HepG2 (cell line): Measurements from ENCODE around the gene IGF2BP3. TPM values are rescaled to one million over a fixed set of nuclear protein-coding genes. Genes with fewer than 3 reads are reported as not detected.

Experiments
- NFKBIZ ChIP-seq: IDR thresholded peaks from 2 replicates; pipeline ENCODE4 v1.6.1; 2018; ENCODE audit warnings: missing genetic modification reagents, missing compliant biosample characterization
- RBFOX2 ChIP-seq: fragments of 200-400 bp; formaldehyde crosslinking; IDR thresholded peaks from 2 replicates; pipeline ENCODE4 v1.6.1; 2017; ENCODE audit warnings: low read depth, mild to moderate bottlenecking, low read length
- SALL1 ChIP-seq: sonication (generic); formaldehyde crosslinking; IDR thresholded peaks from 2 replicates; pipeline ENCODE4 v1.8.0; 2022; ENCODE audit warnings: mild to moderate bottlenecking, missing genetic modification reagents
- ZMYM4 ChIP-seq: sonication (generic); formaldehyde crosslinking; IDR thresholded peaks from 2 replicates; pipeline ENCODE4 v1.8.1; 2023; ENCODE audit warnings: mild to moderate bottlenecking, missing genetic modification reagents
- ZNF83 ChIP-seq: sonication (generic); formaldehyde crosslinking; IDR thresholded peaks from 2 replicates; pipeline ENCODE4 v1.4.0; 2020; ENCODE audit warnings: missing genetic modification reagents, mild to moderate bottlenecking, borderline replicate concordance
- polyA plus RNA-seq, 8 experiments: library from polyadenylated mRNA; depleted of rRNA in 3 of 8; stranded (reverse) in 7 of 8; unstranded in 1 of 8; fragments of >200 nt; fragmentation: Illumina TruSeq in 4 of 8; extraction: Trizol in 4 of 8; gene quantifications; 2 replicates each; pipeline versions ENCODE4 v1.2.1 to v1.2.3, GENCODE V29; 2011 to 2016; ENCODE audit warnings: low read depth in 4 of 8, missing spikeins in 1 of 8, mixed read lengths in 1 of 8; ENCODE audit not compliant: insufficient read depth in 1 of 8
- total RNA-seq, 5 experiments: library from RNA; depleted of rRNA; stranded (reverse); fragments of >200 nt; fragmentation: Illumina TruSeq; extraction: Trizol; gene quantifications; 2 replicates each; pipeline ENCODE4 v1.2.3, GENCODE V29; 2016; ENCODE audit warnings: low read depth in 1 of 5
- TF ChIP-seq, protein P1 (sequence below), 2 experiments: sonication (generic) in 1 of 2; formaldehyde crosslinking in 1 of 2; IDR thresholded peaks; 2 replicates each; pipeline versions ENCODE4 v1.6.1 to v1.9.0; 2014 to 2022; ENCODE audit warnings: antibody characterized with exemption in 1 of 2, borderline replicate concordance in 1 of 2, inconsistent platforms in 1 of 2, low read depth in 1 of 2, missing genetic modification reagents in 1 of 2
- TF ChIP-seq, protein P2 (sequence below): sonication (generic); formaldehyde crosslinking; IDR thresholded peaks from 2 replicates; pipeline ENCODE4 v1.8.0; 2022; ENCODE audit warnings: missing genetic modification reagents, mild to moderate bottlenecking, moderate library complexity, borderline replicate concordance
- TF ChIP-seq, protein P3 (sequence below): sonication (generic); formaldehyde crosslinking; IDR thresholded peaks from 2 replicates; pipeline ENCODE4 v1.8.1; 2023; ENCODE audit warnings: missing genetic modification reagents, inconsistent platforms, borderline replicate concordance
- TF ChIP-seq, protein P4 (sequence below): sonication (generic); formaldehyde crosslinking; IDR thresholded peaks from 2 replicates; pipeline ENCODE4 v1.4.0; 2020; ENCODE audit warnings: missing genetic modification reagents
- TF ChIP-seq, protein P5 (sequence below): sonication (generic); formaldehyde crosslinking; IDR thresholded peaks from 2 replicates; pipeline ENCODE4 v1.5.0; 2020; ENCODE audit warnings: mild to moderate bottlenecking, missing genetic modification reagents

IGF2BP3 gene
- total and polyA plus RNA-seq, 2 of the 13 experiments (the other 11 are each of a cell fraction or from before 2014, with no cell fraction given): 37.7 to 39.5 TPM

DNA sequence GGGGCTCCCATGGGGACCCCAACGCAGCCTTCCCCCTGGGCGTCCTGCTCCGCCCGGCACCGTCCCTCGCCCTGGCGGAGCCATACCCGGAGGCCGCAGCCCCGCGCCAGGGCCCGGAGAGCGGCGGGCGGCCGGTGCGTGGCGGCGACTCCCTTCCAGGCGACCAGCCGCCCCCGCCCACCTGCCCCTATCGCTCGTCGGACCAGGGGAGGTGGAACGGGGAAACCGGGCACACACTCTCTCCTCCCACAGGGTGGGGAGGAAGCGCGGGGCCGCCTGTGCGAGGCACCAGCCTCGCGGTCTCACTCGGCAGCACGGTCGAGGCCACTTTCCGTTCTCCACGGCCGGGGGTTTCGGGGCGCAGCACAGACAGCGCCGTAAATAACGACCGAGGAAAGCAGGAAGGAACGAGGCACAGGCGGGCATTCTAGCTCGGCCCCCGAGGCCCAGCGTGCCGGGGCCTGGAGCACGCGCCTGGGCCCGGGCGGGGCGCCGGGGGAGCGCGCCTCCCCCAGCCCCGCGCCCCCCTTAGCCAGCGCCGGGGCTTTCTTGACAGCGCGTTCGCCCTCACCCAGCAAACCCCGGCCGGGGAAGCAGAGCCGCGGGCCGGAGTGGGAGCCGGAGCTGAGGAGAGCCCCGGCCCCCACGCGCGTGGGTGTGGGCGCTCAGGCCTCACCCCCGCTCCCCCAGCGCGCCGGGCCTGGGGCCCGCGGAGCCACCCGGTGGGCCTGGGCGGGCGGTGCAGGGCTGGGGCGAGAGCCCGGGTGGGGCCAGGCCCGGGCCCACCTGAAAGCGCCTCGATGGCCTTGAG lies 936 bp downstream of the IGF2BP3 start (continued):
- TF ChIP-seq, protein P1, sequence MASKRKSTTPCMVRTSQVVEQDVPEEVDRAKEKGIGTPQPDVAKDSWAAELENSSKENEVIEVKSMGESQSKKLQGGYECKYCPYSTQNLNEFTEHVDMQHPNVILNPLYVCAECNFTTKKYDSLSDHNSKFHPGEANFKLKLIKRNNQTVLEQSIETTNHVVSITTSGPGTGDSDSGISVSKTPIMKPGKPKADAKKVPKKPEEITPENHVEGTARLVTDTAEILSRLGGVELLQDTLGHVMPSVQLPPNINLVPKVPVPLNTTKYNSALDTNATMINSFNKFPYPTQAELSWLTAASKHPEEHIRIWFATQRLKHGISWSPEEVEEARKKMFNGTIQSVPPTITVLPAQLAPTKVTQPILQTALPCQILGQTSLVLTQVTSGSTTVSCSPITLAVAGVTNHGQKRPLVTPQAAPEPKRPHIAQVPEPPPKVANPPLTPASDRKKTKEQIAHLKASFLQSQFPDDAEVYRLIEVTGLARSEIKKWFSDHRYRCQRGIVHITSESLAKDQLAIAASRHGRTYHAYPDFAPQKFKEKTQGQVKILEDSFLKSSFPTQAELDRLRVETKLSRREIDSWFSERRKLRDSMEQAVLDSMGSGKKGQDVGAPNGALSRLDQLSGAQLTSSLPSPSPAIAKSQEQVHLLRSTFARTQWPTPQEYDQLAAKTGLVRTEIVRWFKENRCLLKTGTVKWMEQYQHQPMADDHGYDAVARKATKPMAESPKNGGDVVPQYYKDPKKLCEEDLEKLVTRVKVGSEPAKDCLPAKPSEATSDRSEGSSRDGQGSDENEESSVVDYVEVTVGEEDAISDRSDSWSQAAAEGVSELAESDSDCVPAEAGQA (IDR thresholded peaks at IDR 0.05; ENCODE audit: low read depth): no peak
- TF ChIP-seq, protein P1 (CRISPR knock-in tag; IDR thresholded peaks at IDR 0.05; ENCODE audit: borderline replicate concordance): no peak; the same call in 1 of the 2 replicates
- TF ChIP-seq RBFOX2 (peak; percentile 93), NFKBIZ (CRISPR knock-in tag) (no peak), SALL1 (CRISPR knock-in tag) (0 out of 2 replicates have a peak, but pooled peaks have one; percentile 52), ZMYM4 (CRISPR knock-in tag) (no peak), ZNF83 (CRISPR knock-in tag) (0 out of 2 replicates have a peak, but pooled peaks have one; percentile 56)
- TF ChIP-seq, protein P2, sequence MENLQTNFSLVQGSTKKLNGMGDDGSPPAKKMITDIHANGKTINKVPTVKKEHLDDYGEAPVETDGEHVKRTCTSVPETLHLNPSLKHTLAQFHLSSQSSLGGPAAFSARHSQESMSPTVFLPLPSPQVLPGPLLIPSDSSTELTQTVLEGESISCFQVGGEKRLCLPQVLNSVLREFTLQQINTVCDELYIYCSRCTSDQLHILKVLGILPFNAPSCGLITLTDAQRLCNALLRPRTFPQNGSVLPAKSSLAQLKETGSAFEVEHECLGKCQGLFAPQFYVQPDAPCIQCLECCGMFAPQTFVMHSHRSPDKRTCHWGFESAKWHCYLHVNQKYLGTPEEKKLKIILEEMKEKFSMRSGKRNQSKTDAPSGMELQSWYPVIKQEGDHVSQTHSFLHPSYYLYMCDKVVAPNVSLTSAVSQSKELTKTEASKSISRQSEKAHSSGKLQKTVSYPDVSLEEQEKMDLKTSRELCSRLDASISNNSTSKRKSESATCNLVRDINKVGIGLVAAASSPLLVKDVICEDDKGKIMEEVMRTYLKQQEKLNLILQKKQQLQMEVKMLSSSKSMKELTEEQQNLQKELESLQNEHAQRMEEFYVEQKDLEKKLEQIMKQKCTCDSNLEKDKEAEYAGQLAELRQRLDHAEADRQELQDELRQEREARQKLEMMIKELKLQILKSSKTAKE (CRISPR knock-in tag): peak; percentile 21; the same call in 1 of the 2 replicates
- TF ChIP-seq, protein P3, sequence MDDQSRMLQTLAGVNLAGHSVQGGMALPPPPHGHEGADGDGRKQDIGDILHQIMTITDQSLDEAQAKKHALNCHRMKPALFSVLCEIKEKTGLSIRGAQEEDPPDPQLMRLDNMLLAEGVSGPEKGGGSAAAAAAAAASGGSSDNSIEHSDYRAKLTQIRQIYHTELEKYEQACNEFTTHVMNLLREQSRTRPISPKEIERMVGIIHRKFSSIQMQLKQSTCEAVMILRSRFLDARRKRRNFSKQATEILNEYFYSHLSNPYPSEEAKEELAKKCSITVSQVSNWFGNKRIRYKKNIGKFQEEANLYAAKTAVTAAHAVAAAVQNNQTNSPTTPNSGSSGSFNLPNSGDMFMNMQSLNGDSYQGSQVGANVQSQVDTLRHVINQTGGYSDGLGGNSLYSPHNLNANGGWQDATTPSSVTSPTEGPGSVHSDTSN (CRISPR knock-in tag): no peak
- TF ChIP-seq, protein P4, sequence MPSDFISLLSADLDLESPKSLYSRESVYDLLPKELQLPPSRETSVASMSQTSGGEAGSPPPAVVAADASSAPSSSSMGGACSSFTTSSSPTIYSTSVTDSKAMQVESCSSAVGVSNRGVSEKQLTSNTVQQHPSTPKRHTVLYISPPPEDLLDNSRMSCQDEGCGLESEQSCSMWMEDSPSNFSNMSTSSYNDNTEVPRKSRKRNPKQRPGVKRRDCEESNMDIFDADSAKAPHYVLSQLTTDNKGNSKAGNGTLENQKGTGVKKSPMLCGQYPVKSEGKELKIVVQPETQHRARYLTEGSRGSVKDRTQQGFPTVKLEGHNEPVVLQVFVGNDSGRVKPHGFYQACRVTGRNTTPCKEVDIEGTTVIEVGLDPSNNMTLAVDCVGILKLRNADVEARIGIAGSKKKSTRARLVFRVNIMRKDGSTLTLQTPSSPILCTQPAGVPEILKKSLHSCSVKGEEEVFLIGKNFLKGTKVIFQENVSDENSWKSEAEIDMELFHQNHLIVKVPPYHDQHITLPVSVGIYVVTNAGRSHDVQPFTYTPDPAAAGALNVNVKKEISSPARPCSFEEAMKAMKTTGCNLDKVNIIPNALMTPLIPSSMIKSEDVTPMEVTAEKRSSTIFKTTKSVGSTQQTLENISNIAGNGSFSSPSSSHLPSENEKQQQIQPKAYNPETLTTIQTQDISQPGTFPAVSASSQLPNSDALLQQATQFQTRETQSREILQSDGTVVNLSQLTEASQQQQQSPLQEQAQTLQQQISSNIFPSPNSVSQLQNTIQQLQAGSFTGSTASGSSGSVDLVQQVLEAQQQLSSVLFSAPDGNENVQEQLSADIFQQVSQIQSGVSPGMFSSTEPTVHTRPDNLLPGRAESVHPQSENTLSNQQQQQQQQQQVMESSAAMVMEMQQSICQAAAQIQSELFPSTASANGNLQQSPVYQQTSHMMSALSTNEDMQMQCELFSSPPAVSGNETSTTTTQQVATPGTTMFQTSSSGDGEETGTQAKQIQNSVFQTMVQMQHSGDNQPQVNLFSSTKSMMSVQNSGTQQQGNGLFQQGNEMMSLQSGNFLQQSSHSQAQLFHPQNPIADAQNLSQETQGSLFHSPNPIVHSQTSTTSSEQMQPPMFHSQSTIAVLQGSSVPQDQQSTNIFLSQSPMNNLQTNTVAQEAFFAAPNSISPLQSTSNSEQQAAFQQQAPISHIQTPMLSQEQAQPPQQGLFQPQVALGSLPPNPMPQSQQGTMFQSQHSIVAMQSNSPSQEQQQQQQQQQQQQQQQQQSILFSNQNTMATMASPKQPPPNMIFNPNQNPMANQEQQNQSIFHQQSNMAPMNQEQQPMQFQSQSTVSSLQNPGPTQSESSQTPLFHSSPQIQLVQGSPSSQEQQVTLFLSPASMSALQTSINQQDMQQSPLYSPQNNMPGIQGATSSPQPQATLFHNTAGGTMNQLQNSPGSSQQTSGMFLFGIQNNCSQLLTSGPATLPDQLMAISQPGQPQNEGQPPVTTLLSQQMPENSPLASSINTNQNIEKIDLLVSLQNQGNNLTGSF (CRISPR knock-in tag): 0 out of 2 replicates have a peak, but pooled peaks have one; percentile 14
- TF ChIP-seq, protein P5, sequence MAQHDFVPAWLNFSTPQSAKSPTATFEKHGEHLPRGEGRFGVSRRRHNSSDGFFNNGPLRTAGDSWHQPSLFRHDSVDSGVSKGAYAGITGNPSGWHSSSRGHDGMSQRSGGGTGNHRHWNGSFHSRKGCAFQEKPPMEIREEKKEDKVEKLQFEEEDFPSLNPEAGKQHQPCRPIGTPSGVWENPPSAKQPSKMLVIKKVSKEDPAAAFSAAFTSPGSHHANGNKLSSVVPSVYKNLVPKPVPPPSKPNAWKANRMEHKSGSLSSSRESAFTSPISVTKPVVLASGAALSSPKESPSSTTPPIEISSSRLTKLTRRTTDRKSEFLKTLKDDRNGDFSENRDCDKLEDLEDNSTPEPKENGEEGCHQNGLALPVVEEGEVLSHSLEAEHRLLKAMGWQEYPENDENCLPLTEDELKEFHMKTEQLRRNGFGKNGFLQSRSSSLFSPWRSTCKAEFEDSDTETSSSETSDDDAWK (CRISPR knock-in tag): no peak
